HepG2 (cell line): ENCODE data around the gene MCM6. TPM values are rescaled to one million over a fixed set of nuclear protein-coding genes. Genes with fewer than 3 reads are reported as not detected.

ENCODE experiments used
- ATAC-seq: fragments of 200-7000 bp; cut with Tn5 transposase; 3 replicates; pipeline ENCODE4 v1.9.1; 2020; ENCODE audit warnings: mild to moderate bottlenecking, moderate library complexity
- BruUV-seq: library from RNA; stranded (reverse); fragments of 400-500 nt; replicated peaks from 2 replicates; lab custom pipeline; 2021; lab: Mats Ljungman, UMichigan
- CTCF ChIA-PET: fragments of 300-600 bp; formaldehyde crosslinking; extraction: SDS; loops from one replicate; lab custom pipeline; 2021; ENCODE audit warnings: low total read pairs, inconsistent platforms, low intra/inter-chr PET ratio; lab: Yijun Ruan, JAX
- POLR2A ChIA-PET: fragments of 350-600 bp; sonication (Branson Sonifier 250); formaldehyde crosslinking; loops from one replicate; lab custom pipeline; 2020; ENCODE audit warnings: antibody characterized with exemption, inconsistent platforms; lab: Yijun Ruan, JAX
- DNase-seq: peaks from one replicate; pipeline ENCODE4 v3.0.0-alpha.2; 2015; ENCODE audit warnings: low spot score
- FAIRE-seq: peaks from 3 replicates; lab custom pipeline; 2011; peaks lifted over from hg19 to GRCh38; lab: Jason Lieb, UNC
- H2AFZ ChIP-seq: one replicate; pipeline ENCODE4 v1.6.1; 2011; ENCODE audit warnings: low read length, inconsistent platforms
- H3K27ac ChIP-seq: fragments of 300-600 bp; 3 replicates; pipeline ENCODE4 v1.8.0; 2011; ENCODE audit warnings: mixed run types, mild to moderate bottlenecking, mixed read lengths, low read length, inconsistent platforms; ENCODE audit not compliant: insufficient read depth; ENCODE audit errors: extremely low read length
- H3K27me3 ChIP-seq, 2 experiments: fragments of 200-600 bp in 1 of 2; 2 replicates in 1 of 2; 3 replicates in 1 of 2; pipeline versions ENCODE4 v1.6.0 to v1.8.0; 2011; ENCODE audit warnings: low read length in 2 of 2, mild to moderate bottlenecking in 2 of 2, moderate library complexity in 2 of 2, inconsistent platforms in 1 of 2; ENCODE audit not compliant: insufficient read depth in 2 of 2, control insufficient read depth in 1 of 2
- H3K36me3 ChIP-seq, 2 experiments: fragments of 200-600 bp in 1 of 2; replicated peaks in 1 of 2; 2 replicates in 1 of 2; 3 replicates in 1 of 2; pipeline versions ENCODE4 v1.5.1 to v1.8.0; 2011; ENCODE audit warnings: low read length in 2 of 2, inconsistent platforms in 1 of 2; ENCODE audit not compliant: insufficient read depth in 2 of 2, control insufficient read depth in 1 of 2
- H3K4me1 ChIP-seq: 2 replicates; pipeline ENCODE4 v1.5.1; 2012; ENCODE audit warnings: low read length, inconsistent platforms; ENCODE audit not compliant: insufficient read depth
- H3K4me2 ChIP-seq: 2 replicates; pipeline ENCODE4 v1.6.0; 2011; ENCODE audit warnings: low read depth, low read length, inconsistent platforms
- H3K4me3 ChIP-seq, 3 experiments: fragments of 200-600 bp in 1 of 3; sonication (generic), shearing (Covaris generic) in 1 of 3; replicated peaks in 1 of 3; 2 replicates each; pipeline ENCODE4 v1.5.1; 2011 to 2016; ENCODE audit warnings: low read length in 3 of 3, inconsistent platforms in 2 of 3, low read depth in 2 of 3, mild to moderate bottlenecking in 2 of 3, control low read depth in 1 of 3, mixed read lengths in 1 of 3; ENCODE audit not compliant: insufficient read depth in 1 of 3
- H3K79me2 ChIP-seq: one replicate; pipeline ENCODE4 v1.6.1; 2011; ENCODE audit warnings: low read length, inconsistent platforms; ENCODE audit not compliant: insufficient read depth
- H3K9ac ChIP-seq: 2 replicates; pipeline ENCODE4 v1.6.0; 2011; ENCODE audit warnings: mild to moderate bottlenecking, low read depth, low read length, inconsistent platforms; ENCODE audit not compliant: insufficient read depth
- H3K9me3 ChIP-seq: 2 replicates; pipeline ENCODE4 v1.5.1; 2012; ENCODE audit warnings: mild to moderate bottlenecking, low read length
- H4K20me1 ChIP-seq: 2 replicates; pipeline ENCODE4 v1.6.0; 2011; ENCODE audit warnings: inconsistent platforms, mild to moderate bottlenecking, low read length, moderate library complexity; ENCODE audit not compliant: insufficient read depth
- EZH2 ChIP-seq: conservative IDR thresholded peaks from 2 replicates; pipeline ENCODE4 v1.6.1; 2012; ENCODE audit warnings: mild to moderate bottlenecking, low read depth, low read length, moderate library complexity
- HNRNPUL1 ChIP-seq: fragments of 200-400 bp; formaldehyde crosslinking; IDR thresholded peaks from 2 replicates; pipeline ENCODE4 v1.6.1; 2017; ENCODE audit warnings: low read depth, mild to moderate bottlenecking, low read length, moderate library complexity
- MEIS2 ChIP-seq: sonication (generic); formaldehyde crosslinking; IDR thresholded peaks from 2 replicates; pipeline ENCODE4 v1.9.0; 2021; ENCODE audit warnings: mild to moderate bottlenecking, missing genetic modification reagents
- MYNN ChIP-seq: sonication (generic); formaldehyde crosslinking; IDR thresholded peaks from 2 replicates; pipeline ENCODE4 v1.4.0; 2020; ENCODE audit warnings: mild to moderate bottlenecking, low read depth, missing genetic modification reagents
- TBL1XR1 ChIP-seq: fragments of 150-350 bp; IDR thresholded peaks from 2 replicates; pipeline ENCODE4 v1.6.1; 2014; ENCODE audit warnings: borderline replicate concordance, low read length; ENCODE audit not compliant: partially characterized antibody
- ZNF24 ChIP-seq: fragments of 450-650 bp; IDR thresholded peaks from 2 replicates; pipeline ENCODE4 v1.6.1; 2017; ENCODE audit warnings: antibody characterized with exemption, mild to moderate bottlenecking
- ZNF263 ChIP-seq: sonication (generic); formaldehyde crosslinking; IDR thresholded peaks from 2 replicates; pipeline ENCODE4 v1.4.0; 2020; ENCODE audit warnings: missing genetic modification reagents
- WGBS: methylation state at CpG from one replicate; pipeline ENCODE4 v1.1.6; 2017; ENCODE audit warnings: low lambda C conversion rate; 5-methylcytosine and 5-hydroxymethylcytosine counted together
- in situ Hi-C: cut with HindIII; loops from 2 replicates; pipeline ENCODE4 v1.10.0; 2017; ENCODE audit warnings: low pct_unique_long_range_greater_than_20kb; ENCODE audit not compliant: extremely low pct_ligation_motif_present
- intact Hi-C: fragments of 100-400 bp; cut with micrococcal nuclease; formaldehyde crosslinking; loops from one replicate; pipeline ENCODE4 v1.10.0; 2022; ENCODE audit not compliant: unreplicated experiment
- polyA plus RNA-seq, 8 experiments: library from polyadenylated mRNA; depleted of rRNA in 3 of 8; stranded (reverse) in 7 of 8; unstranded in 1 of 8; fragments of >200 nt; fragmentation: Illumina TruSeq in 4 of 8; extraction: Trizol in 4 of 8; gene quantifications; 2 replicates each; pipeline versions ENCODE4 v1.2.1 to v1.2.3, GENCODE V29; 2011 to 2016; ENCODE audit warnings: low read depth in 4 of 8, missing spikeins in 1 of 8, mixed read lengths in 1 of 8; ENCODE audit not compliant: insufficient read depth in 1 of 8
- total RNA-seq, 5 experiments: library from RNA; depleted of rRNA; stranded (reverse); fragments of >200 nt; fragmentation: Illumina TruSeq; extraction: Trizol; gene quantifications; 2 replicates each; pipeline ENCODE4 v1.2.3, GENCODE V29; 2016; ENCODE audit warnings: low read depth in 1 of 5
- TF ChIP-seq, protein P1 (sequence below): IDR thresholded peaks from 2 replicates; pipeline ENCODE4 v1.6.1; 2016; ENCODE audit warnings: missing compliant biosample characterization, missing genetic modification reagents, borderline replicate concordance
- TF ChIP-seq, protein P2 (sequence below): sonication (generic); formaldehyde crosslinking; IDR thresholded peaks from 2 replicates; pipeline ENCODE4 v1.8.0; 2022; ENCODE audit warnings: missing genetic modification reagents, low read depth, mild to moderate bottlenecking, borderline replicate concordance
- TF ChIP-seq, protein P3 (sequence below), 2 experiments: sonication (generic) in 1 of 2; formaldehyde crosslinking in 1 of 2; IDR thresholded peaks; 2 replicates each; pipeline versions ENCODE4 v1.4.0 to v1.6.1; 2016 to 2020; ENCODE audit warnings: borderline replicate concordance in 1 of 2, low read depth in 1 of 2, mild to moderate bottlenecking in 1 of 2, missing genetic modification reagents in 1 of 2
- TF ChIP-seq, protein P4 (sequence below): sonication (generic); formaldehyde crosslinking; IDR thresholded peaks from 2 replicates; pipeline ENCODE4 v1.4.0; 2020; ENCODE audit warnings: missing genetic modification reagents, borderline replicate concordance
- TF ChIP-seq, protein P5 (sequence below): sonication (generic); formaldehyde crosslinking; IDR thresholded peaks from 2 replicates; pipeline ENCODE4 v1.4.0; 2020; ENCODE audit warnings: missing genetic modification reagents, borderline replicate concordance

The MCM6 gene
- total and polyA plus RNA-seq, 2 of the 13 experiments (the other 11 are each of a cell fraction or from before 2014, with no cell fraction given) = 9.7 to 18.7 TPM

DNA sequence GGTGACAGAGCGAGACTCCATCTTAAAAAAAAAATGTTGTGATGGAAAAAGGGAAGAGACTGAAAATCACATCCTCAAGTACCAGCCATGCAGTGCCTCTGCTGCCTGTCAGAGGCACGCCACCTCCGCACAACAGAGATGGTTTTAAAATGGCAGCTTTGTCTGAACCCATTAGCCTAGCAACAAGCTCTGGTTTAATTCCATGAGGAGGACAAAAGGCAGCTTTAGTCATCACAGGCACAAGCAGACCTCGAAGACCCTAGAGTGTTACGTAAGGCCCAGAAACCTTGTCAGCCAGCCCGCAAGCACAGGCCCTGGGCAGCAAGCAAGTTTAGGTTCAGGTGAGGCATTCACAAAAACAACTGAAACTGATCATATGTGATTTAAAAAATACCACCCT, 49.7 kb downstream of the MCM6 start:
- TF ChIP-seq, protein P1, sequence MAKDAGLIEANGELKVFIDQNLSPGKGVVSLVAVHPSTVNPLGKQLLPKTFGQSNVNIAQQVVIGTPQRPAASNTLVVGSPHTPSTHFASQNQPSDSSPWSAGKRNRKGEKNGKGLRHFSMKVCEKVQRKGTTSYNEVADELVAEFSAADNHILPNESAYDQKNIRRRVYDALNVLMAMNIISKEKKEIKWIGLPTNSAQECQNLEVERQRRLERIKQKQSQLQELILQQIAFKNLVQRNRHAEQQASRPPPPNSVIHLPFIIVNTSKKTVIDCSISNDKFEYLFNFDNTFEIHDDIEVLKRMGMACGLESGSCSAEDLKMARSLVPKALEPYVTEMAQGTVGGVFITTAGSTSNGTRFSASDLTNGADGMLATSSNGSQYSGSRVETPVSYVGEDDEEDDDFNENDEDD (CRISPR knock-in tag) = no peak
- TF ChIP-seq, protein P2, sequence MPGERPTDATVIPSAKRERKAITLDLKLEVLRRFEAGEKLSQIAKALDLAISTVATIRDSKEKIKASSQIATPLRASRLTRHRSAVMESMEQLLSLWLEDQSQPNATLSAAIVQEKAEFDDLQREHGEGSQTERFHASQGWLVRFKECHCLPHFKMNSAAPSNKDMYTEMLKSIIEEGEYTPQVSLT (CRISPR knock-in tag) = no peak
- TF ChIP-seq MYNN (CRISPR knock-in tag) = no peak
- TF ChIP-seq, protein P3, sequence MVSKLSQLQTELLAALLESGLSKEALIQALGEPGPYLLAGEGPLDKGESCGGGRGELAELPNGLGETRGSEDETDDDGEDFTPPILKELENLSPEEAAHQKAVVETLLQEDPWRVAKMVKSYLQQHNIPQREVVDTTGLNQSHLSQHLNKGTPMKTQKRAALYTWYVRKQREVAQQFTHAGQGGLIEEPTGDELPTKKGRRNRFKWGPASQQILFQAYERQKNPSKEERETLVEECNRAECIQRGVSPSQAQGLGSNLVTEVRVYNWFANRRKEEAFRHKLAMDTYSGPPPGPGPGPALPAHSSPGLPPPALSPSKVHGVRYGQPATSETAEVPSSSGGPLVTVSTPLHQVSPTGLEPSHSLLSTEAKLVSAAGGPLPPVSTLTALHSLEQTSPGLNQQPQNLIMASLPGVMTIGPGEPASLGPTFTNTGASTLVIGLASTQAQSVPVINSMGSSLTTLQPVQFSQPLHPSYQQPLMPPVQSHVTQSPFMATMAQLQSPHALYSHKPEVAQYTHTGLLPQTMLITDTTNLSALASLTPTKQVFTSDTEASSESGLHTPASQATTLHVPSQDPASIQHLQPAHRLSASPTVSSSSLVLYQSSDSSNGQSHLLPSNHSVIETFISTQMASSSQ (IDR thresholded peaks at IDR 0.05; ENCODE audit: low read depth) = no peak
- TF ChIP-seq, protein P3 (CRISPR knock-in tag; IDR thresholded peaks at IDR 0.05; ENCODE audit: borderline replicate concordance) = no peak
- TF ChIP-seq, protein P4, sequence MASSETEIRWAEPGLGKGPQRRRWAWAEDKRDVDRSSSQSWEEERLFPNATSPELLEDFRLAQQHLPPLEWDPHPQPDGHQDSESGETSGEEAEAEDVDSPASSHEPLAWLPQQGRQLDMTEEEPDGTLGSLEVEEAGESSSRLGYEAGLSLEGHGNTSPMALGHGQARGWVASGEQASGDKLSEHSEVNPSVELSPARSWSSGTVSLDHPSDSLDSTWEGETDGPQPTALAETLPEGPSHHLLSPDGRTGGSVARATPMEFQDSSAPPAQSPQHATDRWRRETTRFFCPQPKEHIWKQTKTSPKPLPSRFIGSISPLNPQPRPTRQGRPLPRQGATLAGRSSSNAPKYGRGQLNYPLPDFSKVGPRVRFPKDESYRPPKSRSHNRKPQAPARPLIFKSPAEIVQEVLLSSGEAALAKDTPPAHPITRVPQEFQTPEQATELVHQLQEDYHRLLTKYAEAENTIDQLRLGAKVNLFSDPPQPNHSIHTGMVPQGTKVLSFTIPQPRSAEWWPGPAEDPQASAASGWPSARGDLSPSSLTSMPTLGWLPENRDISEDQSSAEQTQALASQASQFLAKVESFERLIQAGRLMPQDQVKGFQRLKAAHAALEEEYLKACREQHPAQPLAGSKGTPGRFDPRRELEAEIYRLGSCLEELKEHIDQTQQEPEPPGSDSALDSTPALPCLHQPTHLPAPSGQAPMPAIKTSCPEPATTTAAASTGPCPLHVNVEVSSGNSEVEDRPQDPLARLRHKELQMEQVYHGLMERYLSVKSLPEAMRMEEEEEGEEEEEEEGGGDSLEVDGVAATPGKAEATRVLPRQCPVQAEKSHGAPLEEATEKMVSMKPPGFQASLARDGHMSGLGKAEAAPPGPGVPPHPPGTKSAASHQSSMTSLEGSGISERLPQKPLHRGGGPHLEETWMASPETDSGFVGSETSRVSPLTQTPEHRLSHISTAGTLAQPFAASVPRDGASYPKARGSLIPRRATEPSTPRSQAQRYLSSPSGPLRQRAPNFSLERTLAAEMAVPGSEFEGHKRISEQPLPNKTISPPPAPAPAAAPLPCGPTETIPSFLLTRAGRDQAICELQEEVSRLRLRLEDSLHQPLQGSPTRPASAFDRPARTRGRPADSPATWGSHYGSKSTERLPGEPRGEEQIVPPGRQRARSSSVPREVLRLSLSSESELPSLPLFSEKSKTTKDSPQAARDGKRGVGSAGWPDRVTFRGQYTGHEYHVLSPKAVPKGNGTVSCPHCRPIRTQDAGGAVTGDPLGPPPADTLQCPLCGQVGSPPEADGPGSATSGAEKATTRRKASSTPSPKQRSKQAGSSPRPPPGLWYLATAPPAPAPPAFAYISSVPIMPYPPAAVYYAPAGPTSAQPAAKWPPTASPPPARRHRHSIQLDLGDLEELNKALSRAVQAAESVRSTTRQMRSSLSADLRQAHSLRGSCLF (CRISPR knock-in tag) = no peak
- no peak for TF ChIP-seq TBL1XR1
- TF ChIP-seq MEIS2 (CRISPR knock-in tag) = no peak
- TF ChIP-seq, protein P5, sequence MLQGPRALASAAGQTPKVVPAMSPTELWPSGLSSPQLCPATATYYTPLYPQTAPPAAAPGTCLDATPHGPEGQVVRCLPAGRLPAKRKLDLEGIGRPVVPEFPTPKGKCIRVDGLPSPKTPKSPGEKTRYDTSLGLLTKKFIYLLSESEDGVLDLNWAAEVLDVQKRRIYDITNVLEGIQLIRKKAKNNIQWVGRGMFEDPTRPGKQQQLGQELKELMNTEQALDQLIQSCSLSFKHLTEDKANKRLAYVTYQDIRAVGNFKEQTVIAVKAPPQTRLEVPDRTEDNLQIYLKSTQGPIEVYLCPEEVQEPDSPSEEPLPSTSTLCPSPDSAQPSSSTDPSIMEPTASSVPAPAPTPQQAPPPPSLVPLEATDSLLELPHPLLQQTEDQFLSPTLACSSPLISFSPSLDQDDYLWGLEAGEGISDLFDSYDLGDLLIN = no peak
- TF ChIP-seq ZNF263 (CRISPR knock-in tag) = no peak
- no peak for TF ChIP-seq ZNF24
- TF ChIP-seq EZH2 = no peak
- no peak for TF ChIP-seq HNRNPUL1
- Histone ChIP-seq H3K79me2 (no peaks in the 10 kb centered on the region), H3K36me3 (no peaks in the 10 kb centered on the region), H3K9ac (no peak overlapping the region), H3K4me3 (no peak overlapping the region), H2AFZ (no peak overlapping the region), H4K20me1 (no peaks in the 10 kb centered on the region), H3K9me3 (no peaks in the 10 kb centered on the region; the same call in 1 of the 2 replicates), H3K4me1 (0 out of 2 replicates have a peak, but pooled peaks cover 5% of the 10 kb centered on the region), H3K27ac (no peak overlapping the region), H3K27me3 (peaks cover 2 to 12% of the 10 kb centered on the region in 2 experiments; a peak in 3 of 5 replicates), H3K4me2 (no peak overlapping the region)
- no TSS peak for BruUV-seq
- intact Hi-C loops (no loop called here), in situ Hi-C loops (no loop called here)
- ATAC-seq (no peak), DNase-seq (no peak), FAIRE-seq (no peak)
- ChIA-PET POLR2A (no interaction called here), CTCF (no interaction called here)
- WGBS = 58% methylated on average over 6 of the region's 6 CpGs
